NCI-H2107 treated with DMSO at 0.1 percent for 48 hours (cell line): ENCODE data around the gene MAST1.
"Not testable (repeated sequence)": the region's sequence is repeated elsewhere in the genome, so short reads cannot be mapped to it uniquely, and the experiment has no call there.

Experiments
- DNase-seq: peaks from one replicate; lab custom pipeline; 2025; ENCODE audit not compliant: unreplicated experiment; lab: John Stamatoyannopoulos, UW

The MAST1 gene

GRCh38 chr19:12888006-12888603 lies 49.8 kb downstream of the MAST1 start:
- no peak for DNase-seq

GRCh38 chr19:12890299-12890786 lies 52.0 kb downstream of the MAST1 start:
- not testable (repeated sequence) for DNase-seq

GRCh38 chr19:12890787-12891552 lies 52.7 kb downstream of the MAST1 start, which contains the start of gene GCDH:
TSS of gene GCDH (plus strand) at chr19:12891160. CDS start at chr19:12891305, 145 bp downstream.
- peak; percentile 98 for DNase-seq

GRCh38 chr19:12891553-12892021 lies 53.3 kb downstream of the MAST1 start:
- DNase-seq, result no peak

- no peak for DNase-seq
These were observed 55.3 kb downstream of the MAST1 start for GRCh38 chr19:12893582-12893981.

- no peak for DNase-seq
These were observed 58.1 kb downstream of the MAST1 start for GRCh38 chr19:12896460-12896859.

- DNase-seq, result no peak
These were observed 61.7 kb downstream of the MAST1 start for GRCh38 chr19:12899891-12900518.

- DNase-seq, result no peak
These were observed 68.9 kb downstream of the MAST1 start for GRCh38 chr19:12907166-12907565.

GRCh38 chr19:12912571-12912970 lies 74.3 kb downstream of the MAST1 start:
- DNase-seq, result peak; percentile 97

- peak; percentile 97 for DNase-seq
These were observed 74.8 kb downstream of the MAST1 start for GRCh38 chr19:12913011-12913561.

GRCh38 chr19:12913851-12914690 lies 75.8 kb downstream of the MAST1 start:
- DNase-seq, result peak; percentile 65

- DNase-seq, result not testable (repeated sequence)
These were observed 77.5 kb downstream of the MAST1 start for GRCh38 chr19:12915860-12916259.

- no peak for DNase-seq
These were observed 79.9 kb downstream of the MAST1 start for GRCh38 chr19:12918253-12918652.

GRCh38 chr19:12921047-12921446 lies 82.7 kb downstream of the MAST1 start:
- DNase-seq, result no peak

- DNase-seq, result no peak
These were observed 84.6 kb downstream of the MAST1 start for GRCh38 chr19:12922959-12923358.
